GM12878 (cell line): Measurements from ENCODE around the gene SNX10. TPM values are rescaled to one million over a fixed set of nuclear protein-coding genes. Genes with fewer than 3 reads are reported as not detected.

Experiments used
- ATAC-seq: fragments of 200-7000 bp; cut with Tn5 transposase; 3 replicates; pipeline ENCODE4 v1.9.1; 2020; ENCODE audit warnings: mild to moderate bottlenecking, moderate library complexity
- BruUV-seq: library from RNA; stranded (reverse); fragments of 400-500 nt; replicated peaks from 2 replicates; lab custom pipeline; 2021; lab: Mats Ljungman, UMichigan
- CTCF ChIA-PET: fragments of 300-600 bp; sonication (Branson Sonifier 250); formaldehyde crosslinking; extraction: SDS; loops from one replicate; lab custom pipeline; 2021; ENCODE audit warnings: inconsistent platforms; lab: Yijun Ruan, JAX
- POLR2A ChIA-PET: fragments of 350-600 bp; formaldehyde crosslinking; extraction: SDS; loops from one replicate; lab custom pipeline; 2021; ENCODE audit warnings: inconsistent platforms; lab: Charles Lee
- RAD21 ChIA-PET: fragments of 300-600 bp; sonication (Branson Sonifier 250); formaldehyde crosslinking; loops from one replicate; lab custom pipeline; 2023; ENCODE audit warnings: antibody characterized with exemption; ENCODE audit not compliant: unreplicated experiment; lab: Charles Lee
- SMC1A ChIA-PET: fragments of 300-600 bp; sonication (Branson Sonifier 250); formaldehyde crosslinking; loops from one replicate; lab custom pipeline; 2023; ENCODE audit not compliant: unreplicated experiment, uncharacterized antibody; lab: Charles Lee
- DNase-seq: peaks from one replicate; pipeline ENCODE4 v3.0.0-alpha.2; 2011; ENCODE audit warnings: low read depth, low spot score
- FAIRE-seq: peaks from 3 replicates; lab custom pipeline; 2011; peaks lifted over from hg19 to GRCh38; lab: Jason Lieb, UNC
- H2AFZ ChIP-seq: 2 replicates; pipeline ENCODE4 v1.6.0; 2011; ENCODE audit warnings: low read depth, low read length, control low read depth; ENCODE audit not compliant: control insufficient read depth
- H3K27ac ChIP-seq: 2 replicates; pipeline ENCODE4 v1.5.1; 2011; ENCODE audit warnings: control low read depth; ENCODE audit not compliant: control insufficient read depth, insufficient read depth
- H3K27me3 ChIP-seq, 2 experiments: replicated peaks in 1 of 2; 2 replicates each; pipeline versions ENCODE4 v1.6.0 to v1.6.1; 2011; ENCODE audit warnings: low read length in 1 of 2; ENCODE audit not compliant: control insufficient read depth in 2 of 2, insufficient read depth in 2 of 2
- H3K36me3 ChIP-seq, 2 experiments: 2 replicates each; pipeline ENCODE4 v1.5.1; 2011; ENCODE audit warnings: low read length in 1 of 2; ENCODE audit not compliant: control insufficient read depth in 2 of 2, insufficient read depth in 2 of 2
- H3K4me1 ChIP-seq: 2 replicates; pipeline ENCODE4 v1.6.1; 2011; ENCODE audit warnings: mild to moderate bottlenecking, low read length, moderate library complexity, mixed read lengths; ENCODE audit not compliant: control insufficient read depth, insufficient read depth
- H3K4me2 ChIP-seq: 2 replicates; pipeline ENCODE4 v1.6.0; 2011; ENCODE audit warnings: control low read depth; ENCODE audit not compliant: control insufficient read depth, insufficient read depth
- H3K4me3 ChIP-seq: fragments of 200-600 bp; sonication (generic); 2 replicates; pipeline ENCODE4 v1.5.1; 2016
- H3K79me2 ChIP-seq: 2 replicates; pipeline ENCODE4 v1.6.0; 2011; ENCODE audit warnings: low read length; ENCODE audit not compliant: control insufficient read depth, insufficient read depth
- H3K9ac ChIP-seq: 2 replicates; pipeline ENCODE4 v1.8.0; 2011; ENCODE audit warnings: low read length, control low read depth, mixed read lengths; ENCODE audit not compliant: control insufficient read depth, insufficient read depth
- H3K9me3 ChIP-seq: replicated peaks from 3 replicates; pipeline ENCODE4 v1.5.1; 2011; ENCODE audit warnings: mild to moderate bottlenecking, low read length; ENCODE audit not compliant: control insufficient read depth, insufficient read depth
- H4K20me1 ChIP-seq: 2 replicates; pipeline ENCODE4 v1.6.0; 2011; ENCODE audit not compliant: control insufficient read depth, insufficient read depth
- ASH2L ChIP-seq: fragments of 300-600, 200-600 bp; sonication (generic); IDR thresholded peaks from 2 replicates; pipeline ENCODE4 v1.6.1; 2017; ENCODE audit warnings: low read depth, mild to moderate bottlenecking, borderline replicate concordance
- ATF7 ChIP-seq: fragments of 450-650 bp; IDR thresholded peaks from 2 replicates; pipeline ENCODE4 v1.6.1; 2016; ENCODE audit warnings: low read depth, mild to moderate bottlenecking
- BRCA1 ChIP-seq: IDR thresholded peaks from 2 replicates; pipeline ENCODE4 v1.6.1; 2011; ENCODE audit warnings: low read depth, low read length, improper control_type of control experiment
- CBFB ChIP-seq: IDR thresholded peaks from 2 replicates; pipeline ENCODE4 v1.6.1; 2016; ENCODE audit warnings: antibody characterized with exemption, low read depth
- GATAD2B ChIP-seq: fragments of 450-650 bp; conservative IDR thresholded peaks from 2 replicates; pipeline ENCODE4 v1.6.1; 2017; ENCODE audit warnings: low read depth, mild to moderate bottlenecking, moderate library complexity
- MEF2B ChIP-seq: fragments of 450-650 bp; IDR thresholded peaks from 2 replicates; pipeline ENCODE4 v1.6.1; 2018; ENCODE audit warnings: mild to moderate bottlenecking, moderate library complexity; ENCODE audit not compliant: partially characterized antibody, poor library complexity, severe bottlenecking
- MYB ChIP-seq: fragments of 150-350 bp; IDR thresholded peaks from 2 replicates; pipeline ENCODE4 v1.6.1; 2014; ENCODE audit warnings: mild to moderate bottlenecking, low read depth, low read length, borderline replicate concordance
- STAT1 ChIP-seq: fragments of 450-650 bp; conservative IDR thresholded peaks from 2 replicates; pipeline ENCODE4 v1.6.1; 2014; ENCODE audit warnings: antibody characterized with exemption, mild to moderate bottlenecking
- SUZ12 ChIP-seq: fragments of 200-600 bp; sonication (generic); IDR thresholded peaks from one replicate; pipeline ENCODE4 v1.6.1; 2018; ENCODE audit warnings: antibody characterized with exemption, mild to moderate bottlenecking; ENCODE audit not compliant: unreplicated experiment
- ZBTB4 ChIP-seq: fragments of 450-650 bp; formaldehyde crosslinking; IDR thresholded peaks from 2 replicates; pipeline ENCODE4 v1.4.0; 2022; ENCODE audit warnings: mild to moderate bottlenecking, moderate library complexity
- ZSCAN29 ChIP-seq: fragments of 450-650 bp; IDR thresholded peaks from 2 replicates; pipeline ENCODE4 v1.6.1; 2017; ENCODE audit warnings: mild to moderate bottlenecking, moderate library complexity
- WGBS: methylation state at CpG from one replicate; pipeline ENCODE4 v1.1.6; 2016; ENCODE audit warnings: low lambda C conversion rate; ENCODE audit not compliant: insufficient replicate concordance, insufficient coverage; ENCODE audit errors: missing lambda C conversion rate; 5-methylcytosine and 5-hydroxymethylcytosine counted together
- in situ Hi-C: fragments of 300-500 bp; cut with MboI; formaldehyde crosslinking; loops from 9 replicates; pipeline ENCODE4 v1.14.3; 2018; ENCODE audit warnings: mixed read lengths
- intact Hi-C: fragments of 100-400 bp; cut with micrococcal nuclease; formaldehyde crosslinking; loops from one replicate; pipeline ENCODE4 v1.14.2; 2022; ENCODE audit not compliant: unreplicated experiment
- polyA plus RNA-seq, 11 experiments: library from polyadenylated mRNA; depleted of rRNA in 4 of 11; unstranded in 6 of 11; stranded (reverse) in 5 of 11; fragments of >200 nt; fragmentation: Nextera tagmentation in 4 of 11; fragmentation: Illumina TruSeq in 1 of 11; extraction: Ambion mirVana in 4 of 11; extraction: Trizol in 1 of 11; gene quantifications; 1 replicate in 1 of 11; 2 replicates in 10 of 11; pipeline versions ENCODE4 v1.2.1 to v1.2.3, GENCODE V29; 2011 to 2016; ENCODE audit warnings: inconsistent platforms in 2 of 11, missing spikeins in 2 of 11, low read depth in 1 of 11
- total RNA-seq, 4 experiments: library from RNA; depleted of rRNA in 3 of 4; stranded (reverse); fragments of >200 nt in 3 of 4; fragmentation: Illumina TruSeq in 1 of 4; extraction: Trizol in 1 of 4; gene quantifications; 2 replicates each; pipeline versions ENCODE4 v1.2.1 to v1.2.3, GENCODE V29; 2013 to 2021

The SNX10 gene
- total and polyA plus RNA-seq, 10 of the 15 experiments (the other 5 are each of a cell fraction or from before 2014, with no cell fraction given), result 22.0 to 56.2 (median 30.1) TPM

GRCh38 chr7:26375726-26376174, 84.1 kb downstream of the SNX10 start:
- no peak overlapping the region for H2AFZ ChIP-seq
- FAIRE-seq (no peak), ATAC-seq (no peak), DNase-seq (no peak)
- no TSS peak for BruUV-seq
- 18% methylated on average over 12 of the region's 14 CpGs for WGBS
- in situ Hi-C loops (no loop called here), intact Hi-C loops (no loop called here)
- ChIA-PET POLR2A (no interaction called here), RAD21 (interaction anchor here (0.7 to 1.2 kb wide), 3 partner anchors 11 to 292 kb away, joined by 3 to 4 read pairs (median 3); no protein-coding TSS in a partner anchor), SMC1A (interaction anchor here (0.9 to 1.9 kb wide), 10 partner anchors 8 to 497 kb away, joined by 3 to 7 read pairs (median 4); no protein-coding TSS in a partner anchor), CTCF (interaction anchor here (0.8 to 3.0 kb wide), 10 partner anchors 10 to 483 kb away, joined by 3 to 20 read pairs (median 5); no protein-coding TSS in a partner anchor)
- peak overlapping the region; percentile 38; the same call in 1 of the 2 replicates for H3K4me3 ChIP-seq
- H3K36me3 ChIP-seq, result no peaks in the 10 kb centered on the region; a peak in 1 of 4 replicates
- no peaks in the 10 kb centered on the region for H3K9me3 ChIP-seq
- H3K27ac ChIP-seq, result no peak overlapping the region
- no peaks in the 10 kb centered on the region for H4K20me1 ChIP-seq
- H3K4me2 ChIP-seq, result peak overlapping the region; percentile 99
- peaks cover 7% of the 10 kb centered on the region for H3K4me1 ChIP-seq
- H3K79me2 ChIP-seq, result no peaks in the 10 kb centered on the region
- H3K9ac ChIP-seq, result no peak overlapping the region
- TF ChIP-seq STAT1, result no peak
- no peak for TF ChIP-seq BRCA1
- no peak for TF ChIP-seq SUZ12
- TF ChIP-seq MEF2B, result no peak
- TF ChIP-seq MYB, result no peak
- TF ChIP-seq GATAD2B, result no peak
- no peak for TF ChIP-seq ZBTB4 (CRISPR knock-in tag)
- no peak for TF ChIP-seq ATF7
- no peak for TF ChIP-seq CBFB
- TF ChIP-seq ASH2L, result no peak
- TF ChIP-seq ZSCAN29, result no peak
- H3K27me3 ChIP-seq, result no peaks in the 10 kb centered on the region
